Astrocyte (in vitro differentiated cells and primary cell): ENCODE measurements around the gene TM4SF20. TPM values are rescaled to one million over a fixed set of nuclear protein-coding genes. Genes with fewer than 3 reads are reported as not detected.
A peak's percentile ranks its signal among the peaks of the same experiment; 100 is the strongest.

Experiments used
- DNase-seq: peaks from one replicate; pipeline ENCODE4 v3.0.0-alpha.2; 2010; ENCODE audit warnings: low read depth
- FAIRE-seq: peaks from 2 replicates; lab custom pipeline; 2011; peaks lifted over from hg19 to GRCh38; lab: Jason Lieb, UNC
- H2AFZ ChIP-seq: 2 replicates; pipeline ENCODE4 v1.6.0; 2012; ENCODE audit warnings: low read depth, low read length, inconsistent platforms
- H3K27ac ChIP-seq: 2 replicates; pipeline ENCODE4 v1.5.1; 2011; ENCODE audit warnings: low read depth, low read length, inconsistent platforms
- H3K27me3 ChIP-seq: 2 replicates; pipeline ENCODE4 v1.6.0; 2011; ENCODE audit warnings: low read length, inconsistent platforms; ENCODE audit not compliant: insufficient read depth
- H3K36me3 ChIP-seq: 2 replicates; pipeline ENCODE4 v1.5.1; 2011; ENCODE audit warnings: low read length, inconsistent platforms; ENCODE audit not compliant: insufficient read depth
- H3K4me1 ChIP-seq: 2 replicates; pipeline ENCODE4 v1.5.1; 2011; ENCODE audit warnings: low read length, inconsistent platforms; ENCODE audit not compliant: insufficient read depth
- H3K4me2 ChIP-seq: 2 replicates; pipeline ENCODE4 v1.6.0; 2012; ENCODE audit warnings: low read length, inconsistent platforms
- H3K4me3 ChIP-seq: 2 replicates; pipeline ENCODE4 v1.5.1; 2011; ENCODE audit warnings: low read depth, mild to moderate bottlenecking, low read length, inconsistent platforms; ENCODE audit not compliant: insufficient read depth
- H3K79me2 ChIP-seq: 2 replicates; pipeline ENCODE4 v1.6.0; 2012; ENCODE audit warnings: mild to moderate bottlenecking, low read length, inconsistent platforms; ENCODE audit not compliant: insufficient read depth
- H3K9ac ChIP-seq: 2 replicates; pipeline ENCODE4 v1.6.0; 2012; ENCODE audit warnings: mild to moderate bottlenecking, low read length, inconsistent platforms
- H3K9me3 ChIP-seq: 2 replicates; pipeline ENCODE4 v1.5.1; 2012; ENCODE audit warnings: low read depth, mild to moderate bottlenecking, low read length, inconsistent platforms; ENCODE audit not compliant: insufficient read depth
- H4K20me1 ChIP-seq: 2 replicates; pipeline ENCODE4 v1.6.0; 2012; ENCODE audit warnings: low read length, inconsistent platforms; ENCODE audit not compliant: insufficient read depth
- H3K27ac Mint-ChIP-seq: one replicate; pipeline ENCODE4 v1.8.0; 2021; ENCODE audit warnings: mild to moderate bottlenecking, mixed read lengths; ENCODE audit not compliant: unreplicated experiment
- H3K27me3 Mint-ChIP-seq: one replicate; pipeline ENCODE4 v1.8.0; 2021; ENCODE audit warnings: low read depth, mixed read lengths; ENCODE audit not compliant: unreplicated experiment
- H3K36me3 Mint-ChIP-seq: one replicate; pipeline ENCODE4 v1.8.0; 2021; ENCODE audit warnings: low read depth, mixed read lengths; ENCODE audit not compliant: unreplicated experiment
- H3K4me1 Mint-ChIP-seq: one replicate; pipeline ENCODE4 v1.8.0; 2021; ENCODE audit warnings: low read depth, mixed read lengths; ENCODE audit not compliant: unreplicated experiment
- H3K4me3 Mint-ChIP-seq: one replicate; pipeline ENCODE4 v1.8.0; 2021; ENCODE audit warnings: mild to moderate bottlenecking, moderate library complexity, mixed read lengths; ENCODE audit not compliant: unreplicated experiment
- H3K9me3 Mint-ChIP-seq: one replicate; pipeline ENCODE4 v1.8.0; 2021; ENCODE audit warnings: mild to moderate bottlenecking, mixed read lengths; ENCODE audit not compliant: unreplicated experiment
- CTCF ChIP-seq: IDR thresholded peaks from 2 replicates; pipeline ENCODE4 v1.5.1; 2011; ENCODE audit warnings: low read depth, mild to moderate bottlenecking, inconsistent platforms, low read length, moderate library complexity; ENCODE audit not compliant: insufficient read depth
- EZH2 ChIP-seq: IDR thresholded peaks from 2 replicates; pipeline ENCODE4 v1.6.1; 2012; ENCODE audit warnings: mild to moderate bottlenecking, low read length, inconsistent platforms; ENCODE audit not compliant: insufficient read depth
- total RNA-seq: library from RNA; stranded (reverse); gene quantifications from 2 replicates; pipeline ENCODE4 v1.2.1, GENCODE V29; 2021

The TM4SF20 gene
- total RNA-seq, 1 donor from 2014 or later, result not detected

DNA sequence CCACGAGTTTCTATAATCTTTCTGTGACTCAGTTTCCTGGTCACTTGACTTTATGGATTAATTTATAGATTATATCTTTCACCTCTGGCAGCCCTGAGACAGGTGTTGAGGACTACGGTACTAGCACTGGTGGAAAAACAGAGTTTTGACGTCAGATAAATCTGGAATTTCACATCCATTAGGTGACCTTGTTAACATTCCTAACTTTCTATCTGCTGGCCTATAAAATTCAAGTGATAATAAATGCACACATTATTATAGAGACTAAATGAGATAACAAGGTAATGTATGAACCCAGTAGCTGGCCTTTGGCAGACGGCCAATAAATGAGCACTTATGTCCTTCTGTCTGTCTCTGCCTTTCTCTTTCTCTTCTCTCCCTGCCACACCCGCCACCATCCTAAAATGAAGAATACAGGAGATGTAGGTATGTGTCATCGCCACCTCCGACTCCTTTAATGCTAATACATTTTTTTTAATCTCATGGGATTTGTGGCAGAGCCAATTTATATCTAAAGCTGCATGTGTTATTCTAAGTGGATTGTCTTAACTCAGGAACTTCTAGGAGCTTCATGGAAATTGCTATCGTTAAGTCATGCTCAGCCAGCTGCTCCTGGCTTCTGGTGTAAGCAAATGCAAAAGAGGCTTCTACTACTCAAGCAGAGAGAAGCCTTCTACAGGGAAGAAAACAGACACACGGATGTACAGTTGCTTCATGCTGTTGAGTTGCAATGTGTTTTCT is 2.3 kb downstream of the TM4SF20 start:
- Histone ChIP-seq H3K27me3 (no peaks in the 10 kb centered on the region), H3K27ac (no peak overlapping the region), H3K36me3 (no peaks in the 10 kb centered on the region), H3K9ac (no peak overlapping the region), H3K79me2 (no peaks in the 10 kb centered on the region), H3K4me1 (no peaks in the 10 kb centered on the region), H3K4me2 (no peak overlapping the region), H3K9me3 (no peaks in the 10 kb centered on the region), H2AFZ (no peak overlapping the region), H4K20me1 (no peaks in the 10 kb centered on the region), H3K4me3 (no peak overlapping the region)
- no peaks in the 10 kb centered on the region for H3K36me3 Mint-ChIP-seq
- DNase-seq (no peak), FAIRE-seq (no peak)
- H3K4me1 Mint-ChIP-seq, result peaks cover 4% of the 10 kb centered on the region
- no peak for TF ChIP-seq EZH2
- TF ChIP-seq CTCF, result no peak
- H3K27me3 Mint-ChIP-seq, result no peaks in the 10 kb centered on the region
- H3K9me3 Mint-ChIP-seq, result no peaks in the 10 kb centered on the region
- H3K27ac Mint-ChIP-seq, result no peak overlapping the region
- H3K4me3 Mint-ChIP-seq, result no peak overlapping the region

- Mint-ChIP-seq H3K4me3 (no peak overlapping the region), H3K27ac (no peak overlapping the region), H3K4me1 (peaks cover 8% of the 10 kb centered on the region), H3K9me3 (no peaks in the 10 kb centered on the region), H3K27me3 (no peaks in the 10 kb centered on the region), H3K36me3 (no peaks in the 10 kb centered on the region)
- H3K4me1 ChIP-seq, result peaks cover 13% of the 10 kb centered on the region
- no peak overlapping the region for H2AFZ ChIP-seq
- no peaks in the 10 kb centered on the region for H4K20me1 ChIP-seq
- H3K27me3 ChIP-seq, result no peaks in the 10 kb centered on the region
- no peak overlapping the region for H3K9ac ChIP-seq
- no peak overlapping the region for H3K4me3 ChIP-seq
- TF ChIP-seq EZH2 (no peak), CTCF (no peak)
- H3K27ac ChIP-seq, result no peak overlapping the region
- FAIRE-seq (no peak), DNase-seq (peak; percentile 95)
- H3K79me2 ChIP-seq, result no peaks in the 10 kb centered on the region
- peak overlapping the region; percentile 5 for H3K4me2 ChIP-seq
- no peaks in the 10 kb centered on the region for H3K9me3 ChIP-seq
- no peaks in the 10 kb centered on the region for H3K36me3 ChIP-seq
Observed at GRCh38 chr2:227374158-227374557, 4.9 kb downstream of the TM4SF20 start.

- no peak for TF ChIP-seq EZH2
- TF ChIP-seq CTCF, result no peak
- Histone ChIP-seq H3K9me3 (no peaks in the 10 kb centered on the region), H4K20me1 (no peaks in the 10 kb centered on the region), H3K4me2 (no peak overlapping the region), H3K9ac (no peak overlapping the region), H3K4me1 (peaks cover 13% of the 10 kb centered on the region), H3K79me2 (no peaks in the 10 kb centered on the region), H2AFZ (no peak overlapping the region), H3K4me3 (no peak overlapping the region), H3K27ac (no peak overlapping the region), H3K36me3 (no peaks in the 10 kb centered on the region), H3K27me3 (no peaks in the 10 kb centered on the region)
- H3K4me3 Mint-ChIP-seq, result no peak overlapping the region
- no peaks in the 10 kb centered on the region for H3K36me3 Mint-ChIP-seq
- no peak overlapping the region for H3K27ac Mint-ChIP-seq
- DNase-seq, result no peak
- FAIRE-seq, result no peak
- H3K4me1 Mint-ChIP-seq, result peaks cover 8% of the 10 kb centered on the region
- no peaks in the 10 kb centered on the region for H3K9me3 Mint-ChIP-seq
- H3K27me3 Mint-ChIP-seq, result no peaks in the 10 kb centered on the region
Observed at GRCh38 chr2:227373389-227373788, 5.7 kb downstream of the TM4SF20 start.
